ENCODE measurements around the gene PCARE.
"Not testable (repeated sequence)": the region's sequence is repeated elsewhere in the genome, so short reads cannot be mapped to it uniquely, and the experiment has no call there.

Gene PCARE

DNA sequence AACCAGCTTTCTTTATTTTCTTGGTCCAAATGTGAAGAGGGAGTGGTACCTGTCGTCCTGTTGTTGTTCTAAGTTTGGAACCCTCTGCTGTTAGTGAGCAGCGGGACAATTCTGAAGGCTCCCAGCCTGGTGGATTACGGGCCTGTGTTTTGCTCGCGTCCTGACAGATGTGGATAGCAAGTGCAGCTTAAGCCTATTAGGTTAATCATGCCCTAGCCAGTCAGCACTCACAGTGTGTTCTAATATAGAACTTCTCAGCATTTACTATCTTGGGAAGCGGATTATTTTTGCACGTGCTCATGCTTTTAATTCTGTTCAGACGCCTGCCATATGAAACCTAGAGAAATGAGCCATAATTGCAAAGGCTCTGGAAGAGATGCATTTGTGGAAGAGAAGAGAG, at the start of gene PCARE:
TSS of gene PCARE (minus strand) at position 113 of the 400 bp plus-strand sequence. CDS start 262 bp downstream, outside the sequence.
- no peak for DNase-seq

- DNase-seq, result peak; percentile 13
These were observed 49.5 kb upstream of the PCARE start for GRCh38 chr2:29123617-29124349.

DNA sequence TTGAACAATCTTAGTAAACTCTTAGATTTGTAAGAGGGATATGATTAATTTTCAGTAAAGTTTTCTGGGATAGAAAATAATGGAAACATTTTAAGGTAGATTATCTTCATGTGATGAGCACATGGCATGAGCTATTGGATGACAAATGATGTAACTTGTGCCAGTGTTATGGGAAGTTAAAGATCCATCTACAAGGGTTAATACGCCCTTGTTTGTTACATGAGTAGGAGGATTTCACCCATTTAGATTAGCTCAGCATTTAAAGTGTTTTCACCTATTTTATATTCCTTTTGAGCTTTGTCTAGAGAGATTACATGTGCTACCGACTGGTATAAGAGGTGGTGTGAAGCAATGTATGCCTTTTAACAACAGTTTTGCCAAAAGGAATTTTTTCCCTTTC, 46.5 kb upstream of the PCARE start:
- DNase-seq, result no peak

- no peak for DNase-seq
These were observed 44.9 kb upstream of the PCARE start for GRCh38 chr2:29119211-29119610.

DNA sequence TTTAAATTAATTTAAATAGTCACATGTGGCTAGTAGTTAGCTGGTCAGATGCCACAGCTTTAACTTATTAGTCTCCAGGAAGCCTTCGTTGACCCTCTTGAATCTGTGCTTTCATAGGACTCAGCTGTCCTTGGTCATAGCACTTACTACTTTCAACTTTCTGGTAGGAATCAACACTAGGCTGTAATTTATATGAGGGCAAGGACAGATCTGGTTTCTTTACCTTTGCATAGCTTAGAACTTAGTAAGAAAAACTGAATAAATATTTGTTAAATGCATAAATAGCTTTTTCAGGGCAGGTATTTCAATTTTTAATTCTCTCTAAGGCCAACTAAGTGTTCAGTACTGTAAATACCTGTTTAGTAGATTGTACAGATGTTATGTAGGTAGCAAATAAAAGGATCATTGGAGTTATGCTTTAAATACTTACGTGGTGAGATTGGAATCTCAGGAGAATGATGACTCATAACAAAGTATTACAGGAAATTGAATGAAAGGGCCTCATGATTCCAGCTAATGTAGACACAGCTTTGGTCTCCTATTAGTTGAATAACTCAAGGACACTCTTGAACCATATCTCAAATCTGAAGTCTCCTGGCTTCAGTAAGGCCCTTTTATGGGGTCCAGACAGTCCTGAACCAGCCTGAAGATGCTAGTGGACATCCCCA, 43.4 kb upstream of the PCARE start:
- no peak for DNase-seq

- DNase-seq, result peak; percentile 72
These were observed 41.8 kb upstream of the PCARE start for GRCh38 chr2:29115797-29116781.

GRCh38 chr2:29114946-29115609, 40.8 kb upstream of the PCARE start, which contains the start of gene CLIP4:
CLIP4 (plus strand) TSS chr2:29115415; CDS start chr2:29121389, 5,974 bp downstream.
- DNase-seq, result peak; percentile 81

GRCh38 chr2:29114586-29114945, 40.2 kb upstream of the PCARE start:
- DNase-seq, result peak; percentile 4

DNA sequence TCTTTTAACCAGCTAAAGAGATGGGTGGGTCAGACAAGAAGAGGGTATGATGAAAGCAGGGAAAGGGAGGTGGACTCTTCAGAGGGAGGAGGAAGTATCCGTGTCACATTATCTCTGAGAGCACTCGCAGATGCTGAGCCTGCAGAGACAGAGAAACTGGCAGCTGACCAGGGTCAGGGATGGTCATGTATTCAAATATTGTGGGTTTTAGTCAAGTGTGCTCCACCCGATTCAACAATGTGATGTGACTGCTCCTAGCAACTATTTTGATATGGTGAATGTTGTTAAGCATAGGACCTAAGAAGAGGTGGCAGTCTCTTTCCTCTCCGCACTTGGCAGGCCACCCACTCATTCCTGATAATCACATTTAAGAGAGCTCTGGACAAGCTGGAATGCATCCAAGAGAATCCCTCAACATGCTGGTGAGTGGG, 39.6 kb upstream of the PCARE start:
- DNase-seq, result no peak

DNA sequence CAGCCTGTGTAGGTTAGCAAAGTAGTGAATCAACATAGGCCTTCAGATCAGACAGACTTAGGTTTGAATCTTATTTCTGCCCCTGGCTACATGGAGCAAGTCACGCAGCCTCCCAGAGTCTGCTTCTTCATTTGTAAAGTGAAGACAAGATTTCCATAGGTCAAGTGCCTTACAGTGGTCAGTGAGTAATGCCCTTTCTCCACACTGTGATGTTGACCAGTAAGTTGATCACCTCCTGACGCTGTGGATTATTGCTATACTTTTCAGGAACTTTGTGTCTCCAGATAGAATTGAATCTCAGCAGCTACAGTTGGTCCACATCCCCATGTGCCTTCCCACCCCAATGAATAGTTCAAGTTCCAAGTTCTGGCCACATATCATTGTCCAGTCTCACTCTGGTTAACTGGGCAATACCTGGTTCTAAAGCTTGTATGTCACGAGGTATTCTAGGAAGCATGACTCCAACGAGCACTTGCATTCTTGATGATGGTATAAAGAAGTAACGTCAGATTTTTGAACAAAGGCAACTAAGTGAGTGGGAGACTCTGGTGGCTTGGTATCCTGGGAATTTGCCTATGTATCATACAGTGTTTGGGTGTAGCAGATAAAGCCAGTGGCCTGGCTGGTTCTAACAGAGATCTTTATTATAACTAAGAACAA, 38.8 kb upstream of the PCARE start:
- DNase-seq, result no peak

GRCh38 chr2:29112379-29112778, 38.1 kb upstream of the PCARE start:
- DNase-seq, result no peak

DNA sequence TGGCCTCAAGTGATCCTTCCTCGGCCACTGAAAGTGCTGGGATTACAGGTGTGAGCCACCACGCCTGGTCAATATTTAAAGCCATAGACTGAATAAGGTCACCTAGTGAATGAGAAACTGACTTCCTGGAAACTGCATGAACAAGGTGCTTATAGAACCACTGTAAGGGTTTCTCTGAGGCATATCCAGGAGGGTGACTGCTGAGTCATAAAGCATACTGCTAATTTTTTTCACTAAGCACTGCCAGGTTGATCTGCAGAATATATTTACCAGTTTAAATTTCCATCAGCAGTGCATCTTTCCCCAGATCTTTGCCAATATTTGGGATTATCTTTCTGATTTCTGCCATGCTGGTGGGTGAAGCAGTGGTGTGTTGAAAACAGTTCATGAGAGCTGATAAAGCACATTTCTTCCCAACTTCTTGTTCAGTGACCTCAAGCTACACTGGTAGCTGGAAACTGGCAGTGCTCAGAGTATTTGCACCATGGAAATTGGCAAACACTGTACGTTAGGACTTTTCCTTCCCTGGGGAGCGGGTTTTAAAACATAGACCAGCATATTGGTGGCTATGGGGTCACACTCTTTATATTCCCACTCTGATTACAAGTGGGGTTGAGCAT, 36.7 kb upstream of the PCARE start:
- DNase-seq, result no peak

GRCh38 chr2:29109246-29109645, 34.9 kb upstream of the PCARE start:
- DNase-seq, result no peak

DNA sequence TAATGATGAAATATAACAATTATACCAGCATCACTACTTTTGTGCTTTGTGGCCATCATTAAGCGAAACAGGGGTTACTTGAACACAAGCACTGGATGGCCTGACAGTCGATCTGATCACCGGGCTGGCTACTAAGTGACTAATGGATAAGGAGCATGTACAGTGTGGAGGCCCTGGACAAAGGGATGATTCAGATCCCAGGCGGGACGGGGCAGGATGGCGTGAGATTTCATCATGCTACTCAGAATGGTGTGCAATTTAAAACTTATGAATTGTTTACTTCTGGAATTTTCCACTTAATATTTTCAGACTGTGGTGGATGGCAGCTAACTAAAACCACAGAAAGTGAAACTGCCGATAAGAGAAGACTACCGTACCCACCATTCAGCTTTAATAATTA, 33.9 kb upstream of the PCARE start:
- no peak for DNase-seq

GRCh38 chr2:29107547-29107946, 33.2 kb upstream of the PCARE start:
- not testable (repeated sequence) for DNase-seq

- no peak for DNase-seq
These were observed 32.7 kb upstream of the PCARE start for GRCh38 chr2:29106980-29107388.

- no peak for DNase-seq
These were observed 31.9 kb upstream of the PCARE start for GRCh38 chr2:29106256-29106655.

GRCh38 chr2:29105375-29105774, 31.1 kb upstream of the PCARE start:
- no peak for DNase-seq

GRCh38 chr2:29104688-29105087, 30.4 kb upstream of the PCARE start:
- no peak for DNase-seq

DNA sequence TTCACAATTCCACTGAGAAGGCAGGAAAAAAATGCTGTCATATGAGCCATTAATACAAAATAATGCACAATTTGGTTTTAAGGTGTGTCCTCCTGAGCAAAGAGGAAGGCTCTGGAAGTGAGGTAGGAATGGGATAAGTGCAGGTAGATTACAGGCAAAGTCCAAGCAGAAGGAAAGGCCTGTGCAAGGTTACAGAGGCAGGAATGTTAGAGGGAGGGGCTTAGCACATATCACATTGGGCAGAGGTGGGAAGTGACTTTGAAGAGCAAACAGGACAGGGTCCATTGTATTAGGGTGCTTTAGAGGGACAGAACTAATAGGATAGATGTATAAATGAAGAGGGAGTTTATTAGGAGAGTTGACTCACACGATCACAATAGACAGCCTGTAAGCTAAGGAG, 26.2 kb upstream of the PCARE start:
- no peak for DNase-seq

DNA sequence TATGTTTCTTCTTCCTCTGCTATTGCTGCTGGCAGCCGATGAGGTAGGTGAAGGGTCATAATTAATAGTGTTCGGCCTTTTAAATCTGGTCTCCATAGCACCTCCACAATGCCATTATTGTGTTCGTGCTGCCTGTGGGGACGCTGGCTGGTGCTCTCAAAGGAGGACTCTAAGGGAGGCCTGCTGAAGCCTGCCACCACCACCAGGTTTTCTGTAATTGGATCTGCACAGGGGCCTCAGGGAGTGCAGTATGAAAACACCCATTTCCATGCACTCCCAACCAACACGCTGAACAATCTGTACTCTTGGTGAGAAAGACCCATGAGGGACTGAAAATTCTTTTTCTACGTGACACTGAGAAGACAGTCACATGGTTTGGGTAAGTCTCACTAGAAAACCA, 23.2 kb upstream of the PCARE start:
- no peak for DNase-seq

GRCh38 chr2:29096969-29097368, 22.6 kb upstream of the PCARE start:
- DNase-seq, result no peak
